ENCODE results near the gene GOLGA8B.
A peak's percentile ranks its signal among the peaks of the same experiment; 100 is the strongest.
"Not testable (repeated sequence)": the region's sequence is repeated elsewhere in the genome, so short reads cannot be mapped to it uniquely, and the experiment has no call there.

Gene GOLGA8B, protein sequence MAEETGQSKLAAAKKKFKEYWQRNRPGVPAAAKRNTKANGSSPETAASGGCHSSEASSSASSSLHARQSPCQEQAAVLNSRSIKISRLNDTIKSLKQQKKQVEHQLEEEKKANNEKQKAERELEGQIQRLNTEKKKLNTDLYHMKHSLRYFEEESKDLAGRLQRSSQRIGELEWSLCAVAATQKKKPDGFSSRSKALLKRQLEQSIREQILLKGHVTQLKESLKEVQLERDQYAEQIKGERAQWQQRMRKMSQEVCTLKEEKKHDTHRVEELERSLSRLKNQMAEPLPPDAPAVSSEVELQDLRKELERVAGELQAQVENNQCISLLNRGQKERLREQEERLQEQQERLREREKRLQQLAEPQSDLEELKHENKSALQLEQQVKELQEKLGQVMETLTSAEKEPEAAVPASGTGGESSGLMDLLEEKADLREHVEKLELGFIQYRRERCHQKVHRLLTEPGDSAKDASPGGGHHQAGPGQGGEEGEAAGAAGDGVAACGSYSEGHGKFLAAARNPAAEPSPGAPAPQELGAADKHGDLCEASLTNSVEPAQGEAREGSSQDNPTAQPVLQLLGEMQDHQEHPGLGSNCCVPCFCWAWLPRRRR

DNA sequence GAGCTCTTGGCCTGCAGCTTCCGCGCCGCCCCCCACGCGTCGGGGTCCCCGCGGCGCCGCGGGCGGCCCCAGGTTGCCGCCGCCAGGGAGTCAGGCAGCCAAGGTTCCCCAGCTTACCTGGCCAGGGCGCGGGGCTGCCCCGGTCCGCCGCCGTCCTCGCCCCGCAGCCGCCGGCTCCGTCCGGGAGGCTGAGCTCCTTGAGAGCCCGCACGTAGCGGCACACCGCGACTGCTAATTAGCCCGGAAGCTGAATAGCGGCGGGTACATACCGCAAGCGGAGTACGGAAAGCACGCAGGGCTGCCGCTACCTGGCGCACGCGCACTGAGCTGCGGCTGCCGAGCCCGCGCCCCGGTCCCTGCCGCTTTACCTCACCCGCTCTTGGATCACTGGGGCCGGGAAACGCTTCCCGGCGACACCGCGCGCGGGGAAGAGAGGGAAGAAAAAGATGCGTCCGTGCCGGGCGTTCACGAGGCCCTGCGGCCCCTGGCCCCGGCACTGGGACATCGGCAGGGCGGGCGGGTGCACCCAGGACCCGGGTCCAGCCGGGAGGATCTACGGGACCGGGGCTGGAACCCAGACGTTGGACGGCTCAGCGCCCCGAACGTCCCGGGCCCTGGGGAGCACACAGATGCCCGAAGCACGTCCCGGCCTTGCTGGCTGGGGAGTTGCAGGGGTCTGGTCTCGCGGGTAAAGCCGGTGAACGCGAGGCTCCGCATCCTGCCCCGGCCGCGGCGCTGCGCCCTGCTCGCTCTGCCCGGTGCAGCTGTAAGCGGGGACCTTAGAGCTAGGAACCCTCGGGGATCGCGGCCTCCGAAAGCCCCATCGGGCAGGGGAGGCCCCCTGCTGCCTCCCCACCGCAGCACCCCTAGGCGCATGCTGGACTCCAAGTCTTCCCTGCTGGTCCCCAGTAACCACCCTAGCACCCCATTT lies at the start of gene GOLGA8B:
GOLGA8B (minus strand) TSS at position 253 of the 931 bp plus-strand sequence. CDS start 47,739 bp downstream, outside the sequence.
- peak; percentile 83 for DNase-seq (ENCODE audit: low spot score)

DNA sequence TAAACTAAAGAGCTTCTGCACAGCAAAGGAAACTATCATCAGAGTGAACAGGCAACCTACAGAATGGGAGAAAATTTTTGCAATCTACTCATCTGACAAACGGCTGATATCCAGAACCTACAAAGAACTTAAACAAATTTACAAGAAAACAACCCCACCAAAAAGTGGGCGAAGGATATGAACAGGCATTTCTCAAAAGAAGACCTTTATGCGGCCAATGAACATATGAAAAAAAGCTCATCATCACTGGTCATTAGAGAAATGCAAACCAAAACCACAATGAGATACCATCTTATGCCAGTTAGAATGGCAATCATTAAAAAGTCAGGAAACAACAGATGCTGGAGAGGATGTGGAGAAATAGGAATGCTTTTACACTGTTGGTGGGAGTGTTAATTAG lies 49.7 kb upstream of the GOLGA8B start:
- not testable (repeated sequence) for DNase-seq (ENCODE audit: low spot score)

DNA sequence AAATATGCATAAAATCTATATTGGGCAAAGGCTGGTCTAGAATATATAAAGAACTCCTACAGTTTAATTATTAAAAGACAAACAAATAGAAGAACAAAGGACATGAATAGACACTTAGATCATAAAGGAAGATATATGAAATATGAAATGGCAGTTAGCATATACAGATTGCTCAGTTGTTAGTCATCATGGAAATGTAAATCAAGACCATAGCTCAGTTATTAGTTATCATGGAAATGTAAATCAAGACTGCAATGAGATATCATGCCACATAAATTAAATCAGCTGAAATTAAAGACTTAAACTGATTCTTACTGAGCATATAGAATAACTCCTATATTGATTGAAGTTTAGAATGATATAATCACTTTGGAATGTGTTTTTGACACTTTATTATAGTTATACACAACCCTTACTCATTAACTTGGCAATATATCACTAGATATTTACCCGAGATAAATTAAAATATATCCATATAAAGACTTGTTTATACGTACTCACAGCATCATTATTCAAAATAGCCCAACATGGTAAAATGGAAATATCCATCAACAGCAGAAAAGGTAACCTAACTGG lies 45.2 kb upstream of the GOLGA8B start:
- no peak for DNase-seq (ENCODE audit: low spot score)

DNA sequence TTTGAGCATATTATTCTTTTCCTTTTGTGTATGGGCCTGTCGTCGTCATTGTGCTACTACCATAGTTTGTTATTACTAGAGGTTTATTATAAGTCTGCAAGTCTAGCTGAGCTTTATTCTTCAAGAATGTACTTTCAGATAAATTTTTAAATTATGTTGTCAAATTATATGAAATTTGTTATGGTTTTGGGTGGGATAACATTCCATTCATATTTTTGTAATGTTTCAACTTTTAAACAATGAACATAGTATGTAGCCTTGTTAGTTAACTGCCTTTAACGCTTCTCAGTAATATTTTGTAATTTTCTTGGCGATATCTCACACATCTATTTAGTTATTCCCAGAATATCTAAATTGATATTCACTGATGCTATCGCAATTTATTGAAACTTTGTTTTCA lies 41.6 kb upstream of the GOLGA8B start:
- DNase-seq (ENCODE audit: low spot score) = no peak

DNA sequence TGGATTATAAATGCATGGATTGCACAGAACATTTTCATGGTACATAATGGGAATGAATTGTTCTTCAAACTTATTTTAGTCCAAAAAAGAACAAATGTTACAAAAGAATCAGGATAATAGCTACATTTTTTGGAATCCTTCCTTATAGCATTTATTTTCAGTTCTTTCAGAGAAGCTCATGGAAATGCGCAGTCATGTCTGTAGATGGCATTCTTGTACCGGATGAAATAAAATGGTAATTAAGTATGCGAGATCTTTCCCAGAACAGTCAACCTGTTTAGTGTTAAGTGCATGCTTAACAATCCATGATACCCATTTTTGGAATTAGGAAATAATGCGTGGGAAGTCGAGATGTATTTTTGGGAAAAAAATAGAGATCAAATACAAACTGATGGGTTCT lies 38.2 kb upstream of the GOLGA8B start:
- DNase-seq (ENCODE audit: low spot score) = no peak

DNA sequence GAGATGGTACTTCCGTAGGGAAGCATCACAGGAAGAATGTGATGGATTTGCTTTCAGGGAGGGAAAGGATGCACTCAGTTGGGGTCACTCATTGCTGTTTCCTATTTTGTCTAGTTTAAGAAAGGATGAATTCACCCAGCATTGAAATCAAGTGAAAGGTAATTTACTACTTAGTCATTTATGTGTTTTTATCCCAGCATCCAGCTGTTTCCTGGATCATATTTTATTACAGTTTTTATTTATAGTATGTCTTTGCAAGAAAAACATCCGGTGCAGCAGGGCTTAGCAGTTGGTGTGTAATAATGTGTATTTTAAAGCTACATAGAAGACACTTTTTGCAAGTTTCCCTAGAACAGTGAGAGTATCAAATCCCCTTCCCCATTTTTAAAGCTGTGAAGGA lies 37.4 kb upstream of the GOLGA8B start:
- no peak for DNase-seq (ENCODE audit: low spot score)

DNA sequence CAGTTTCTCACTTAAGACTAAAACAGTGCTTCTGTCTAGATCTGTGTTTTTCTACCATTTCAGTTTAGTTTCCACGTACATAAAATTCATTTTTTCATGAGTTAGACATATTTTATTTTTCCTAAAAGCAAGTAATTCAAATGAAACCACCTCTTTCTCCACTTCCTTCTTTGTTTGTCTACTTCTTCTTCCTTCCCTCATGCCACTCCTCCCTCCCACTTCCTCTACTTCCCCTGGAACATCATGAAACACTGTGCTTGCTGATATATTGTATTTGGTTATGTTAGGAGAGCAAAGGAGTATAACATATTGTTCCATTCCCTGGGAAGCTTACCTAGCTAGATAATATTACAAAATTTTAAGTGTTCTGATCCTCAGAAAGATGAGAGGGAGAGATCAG lies 36.7 kb upstream of the GOLGA8B start:
- no peak for DNase-seq (ENCODE audit: low spot score)

DNA sequence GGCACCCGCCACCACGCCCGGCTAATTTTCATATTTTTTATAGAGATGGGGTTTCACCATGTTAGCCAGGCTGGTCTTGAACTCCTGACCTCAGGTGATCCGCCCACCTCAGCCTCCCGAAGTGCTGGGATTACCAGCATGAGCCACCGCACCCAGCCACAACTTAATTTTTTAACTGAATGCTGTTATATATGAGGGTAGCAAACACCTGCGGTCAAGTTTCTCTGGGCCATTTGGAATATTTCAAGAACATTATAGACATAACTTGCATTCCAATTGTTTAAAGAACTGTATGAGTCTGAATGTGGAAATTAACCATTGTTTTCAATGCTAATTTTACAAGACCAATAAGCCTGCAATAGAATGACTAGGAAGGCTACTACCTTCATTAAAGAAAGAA lies 35.7 kb upstream of the GOLGA8B start:
- no peak for DNase-seq (ENCODE audit: low spot score)

DNA sequence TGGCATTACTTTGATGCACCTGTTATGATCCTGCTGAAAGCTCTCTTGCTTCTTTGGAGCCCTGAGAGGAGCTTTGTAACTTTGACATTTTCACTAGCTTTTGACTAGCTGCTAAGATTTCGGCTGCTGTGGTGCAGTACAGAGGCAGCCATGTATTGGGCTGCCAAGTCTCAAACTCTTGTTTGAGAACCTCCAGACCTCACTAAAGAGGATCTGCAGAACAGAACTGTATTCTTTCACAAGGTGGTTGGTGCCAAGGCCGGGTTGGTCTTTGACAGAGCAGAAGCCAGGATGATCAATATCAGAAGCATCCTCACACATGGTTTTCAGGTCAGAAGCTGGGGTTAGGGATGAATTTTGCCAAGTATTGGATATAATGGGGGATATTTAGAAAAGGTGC lies 34.6 kb upstream of the GOLGA8B start:
- no peak for DNase-seq (ENCODE audit: low spot score)

DNA sequence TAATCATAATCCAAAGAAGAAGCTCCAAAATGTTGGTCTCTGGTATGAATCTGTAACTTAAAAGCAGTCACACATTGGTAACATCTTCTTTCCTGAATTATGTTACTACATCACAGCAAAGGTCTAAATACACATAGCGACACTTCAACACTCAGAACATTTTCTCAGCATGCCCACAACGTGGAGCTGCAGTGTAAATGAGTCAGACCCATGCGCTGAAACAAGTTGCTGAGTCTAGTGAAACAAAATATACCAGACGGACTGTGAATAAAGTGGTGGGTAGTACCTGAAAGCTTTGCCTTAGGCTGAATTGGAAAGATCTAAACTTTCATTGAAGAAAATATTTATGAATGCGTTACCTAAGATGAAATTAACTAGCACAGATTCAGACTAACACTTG lies 33.2 kb upstream of the GOLGA8B start:
- peak; percentile 0 for DNase-seq (ENCODE audit: low spot score)

DNA sequence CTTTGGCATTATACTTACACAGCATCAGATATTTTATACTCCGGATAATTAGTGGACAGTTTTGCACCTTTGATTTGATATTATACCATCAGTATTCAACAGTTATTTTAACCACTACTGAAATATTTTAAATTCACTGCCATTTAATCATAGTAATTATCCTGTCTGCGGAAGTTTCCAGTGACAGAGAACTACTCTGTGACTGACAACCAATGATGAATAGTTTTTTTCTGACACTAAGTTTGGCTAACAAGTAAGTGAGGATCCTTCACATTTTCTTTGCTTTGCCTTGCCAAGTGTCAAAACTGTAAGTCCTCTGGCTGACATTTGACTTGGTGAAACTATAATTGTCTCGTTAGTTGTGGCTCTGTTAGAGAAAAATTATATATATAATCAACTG lies 30.5 kb upstream of the GOLGA8B start:
- DNase-seq (ENCODE audit: low spot score) = no peak

DNA sequence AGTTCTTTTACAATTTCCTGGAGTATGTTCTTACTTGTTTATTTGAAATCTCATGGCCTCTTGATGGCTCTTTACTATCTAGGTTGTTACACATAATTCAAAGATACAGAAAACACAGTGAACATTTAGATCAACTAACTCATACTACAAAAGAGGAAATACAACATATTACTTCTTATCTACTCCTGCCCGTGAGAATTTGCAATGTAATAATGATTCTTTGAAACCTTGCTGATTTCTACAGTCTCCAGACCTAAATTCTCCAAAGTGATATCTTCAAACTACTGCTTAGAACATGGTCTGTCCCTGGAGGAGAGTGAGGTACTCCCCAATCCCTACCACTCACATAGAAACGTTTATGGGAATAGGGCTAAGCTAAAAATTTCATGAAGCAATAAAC lies 29.9 kb upstream of the GOLGA8B start:
- no peak for DNase-seq (ENCODE audit: low spot score)

DNA sequence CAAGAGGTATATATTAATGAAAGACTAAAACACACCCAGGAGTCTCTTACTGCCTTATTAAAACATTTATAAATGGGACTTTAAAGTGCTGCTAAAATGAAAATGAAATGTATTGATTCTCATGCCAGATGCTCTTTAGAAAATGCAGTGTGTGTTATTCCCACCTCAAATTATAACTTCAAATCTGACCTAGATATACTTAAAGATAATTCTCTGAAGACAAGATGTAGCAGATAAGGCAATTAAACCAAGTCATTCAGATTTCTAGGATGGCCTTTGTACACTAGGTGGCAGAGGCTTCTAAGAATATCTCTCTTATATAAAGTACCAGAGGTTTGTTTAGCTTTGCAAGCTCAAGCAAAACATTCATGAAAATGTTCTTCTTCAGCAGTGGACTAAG lies 26.9 kb upstream of the GOLGA8B start:
- no peak for DNase-seq (ENCODE audit: low spot score)

DNA sequence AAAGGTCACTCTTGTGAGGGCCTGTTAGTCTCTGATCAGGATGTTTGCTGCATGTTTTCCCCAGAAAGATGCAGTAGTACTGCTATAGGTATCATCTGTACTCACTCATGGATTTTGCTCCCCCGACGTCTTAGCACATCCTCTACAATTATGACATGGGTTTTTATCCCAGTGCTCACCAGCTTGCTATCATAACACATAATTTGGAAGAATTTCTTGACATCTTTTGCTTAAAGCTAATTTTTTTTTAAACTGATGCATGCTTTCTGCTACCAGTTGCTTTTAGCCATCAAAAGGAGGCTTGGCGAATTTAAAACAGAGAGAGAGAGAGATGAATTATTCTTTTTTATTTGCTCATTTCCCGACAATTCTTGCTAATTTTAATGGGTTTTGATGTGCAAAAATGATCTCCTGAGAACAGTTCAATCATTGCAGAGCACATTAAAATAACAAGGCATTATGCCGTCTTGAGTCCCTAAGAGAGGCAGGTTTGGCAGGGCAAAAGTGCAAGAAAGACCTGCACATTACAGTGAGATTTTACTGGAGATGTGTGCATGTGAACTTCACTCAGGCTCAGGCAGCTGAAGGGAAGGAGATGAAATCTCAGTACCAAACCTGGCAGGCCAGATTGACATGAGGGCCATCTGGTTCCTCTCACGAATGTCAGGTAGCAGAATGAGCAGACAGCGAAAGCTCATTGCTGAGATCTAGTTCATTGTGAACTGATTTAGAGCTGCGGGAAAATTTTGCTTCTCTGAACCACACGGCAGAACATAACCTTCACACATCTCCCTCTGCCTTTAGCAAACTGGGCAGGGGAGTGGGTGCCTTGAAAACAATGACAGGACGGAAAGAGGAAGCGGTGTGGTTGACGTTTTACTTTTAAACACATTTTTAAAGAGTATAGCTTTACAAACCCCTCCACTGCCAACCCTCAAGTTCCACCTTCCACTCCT lies 25.9 kb upstream of the GOLGA8B start:
- no peak for DNase-seq (ENCODE audit: low spot score)

DNA sequence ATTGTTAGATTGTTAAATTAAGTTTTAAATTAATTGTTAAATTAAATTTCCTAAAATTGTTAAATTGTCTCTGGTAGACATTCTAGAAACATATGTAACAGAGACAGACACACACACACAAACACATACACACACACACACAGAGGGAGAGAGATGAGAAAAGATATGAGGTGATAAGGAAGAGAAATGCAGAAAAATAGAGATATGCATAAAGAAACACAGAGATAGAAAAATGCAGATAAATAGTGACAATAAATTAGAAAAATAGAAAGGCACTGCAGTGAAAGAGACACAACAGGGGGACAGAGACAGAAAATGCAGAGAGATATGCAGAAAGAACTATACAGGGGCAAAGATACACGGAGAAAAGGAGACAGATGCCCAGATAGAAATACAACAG lies 25.1 kb upstream of the GOLGA8B start:
- DNase-seq (ENCODE audit: low spot score) = no peak

DNA sequence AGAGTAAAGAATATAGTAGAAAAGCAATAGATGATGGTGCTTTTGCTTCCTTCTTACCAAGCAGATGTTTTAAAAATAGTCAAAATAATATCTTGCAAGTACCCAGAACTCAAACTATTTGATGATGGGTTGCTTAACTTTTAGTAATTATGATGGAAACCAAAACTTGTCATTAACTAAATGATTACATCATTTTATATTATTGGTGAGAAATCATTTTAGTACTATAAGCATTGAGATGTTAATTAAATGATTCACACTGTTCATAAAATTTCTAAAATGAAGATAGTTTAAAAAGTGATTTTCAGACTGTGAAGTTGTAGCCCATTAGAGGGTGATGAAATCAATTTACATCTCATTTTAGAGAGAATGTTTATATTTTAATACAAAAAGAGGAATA lies 24.4 kb upstream of the GOLGA8B start:
- DNase-seq (ENCODE audit: low spot score) = no peak

DNA sequence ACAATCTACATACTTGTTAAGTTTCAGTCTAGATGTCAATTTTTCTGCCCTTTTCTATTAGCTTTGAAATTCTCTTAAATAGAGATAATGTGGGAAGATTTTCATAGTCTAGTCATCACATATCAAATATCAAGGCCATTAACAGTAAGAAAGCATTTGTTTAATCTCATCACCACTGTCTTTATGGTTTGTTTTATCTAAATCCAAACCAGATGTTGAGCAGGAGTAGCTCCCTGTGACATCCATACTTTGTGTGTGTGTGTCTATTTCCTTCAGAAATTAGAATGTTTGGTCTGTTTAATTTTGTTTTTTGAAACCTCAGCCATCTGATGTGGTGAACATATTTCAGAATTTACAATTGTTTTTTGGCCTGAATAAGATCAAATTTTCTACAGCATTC lies 23.1 kb upstream of the GOLGA8B start:
- DNase-seq (ENCODE audit: low spot score) = no peak

DNA sequence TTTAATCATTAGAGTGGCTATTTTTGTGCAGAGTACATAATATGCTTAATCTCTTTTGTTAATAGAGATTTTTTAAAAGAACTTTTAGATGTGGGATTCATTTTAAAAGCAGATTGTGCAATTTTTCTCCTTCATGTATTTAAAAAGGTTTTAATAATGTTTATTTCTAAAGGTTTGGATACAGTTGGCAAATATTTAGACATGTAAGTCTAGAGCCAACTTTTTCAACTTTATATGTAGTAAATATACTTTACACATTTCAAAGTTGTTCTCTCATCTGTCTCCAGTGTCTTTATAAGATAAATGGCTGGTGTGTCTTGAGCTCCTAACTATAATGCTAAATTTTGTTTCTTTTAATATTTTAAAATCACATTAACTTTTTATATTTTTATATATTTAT lies 22.7 kb upstream of the GOLGA8B start:
- DNase-seq (ENCODE audit: low spot score) = no peak

DNA sequence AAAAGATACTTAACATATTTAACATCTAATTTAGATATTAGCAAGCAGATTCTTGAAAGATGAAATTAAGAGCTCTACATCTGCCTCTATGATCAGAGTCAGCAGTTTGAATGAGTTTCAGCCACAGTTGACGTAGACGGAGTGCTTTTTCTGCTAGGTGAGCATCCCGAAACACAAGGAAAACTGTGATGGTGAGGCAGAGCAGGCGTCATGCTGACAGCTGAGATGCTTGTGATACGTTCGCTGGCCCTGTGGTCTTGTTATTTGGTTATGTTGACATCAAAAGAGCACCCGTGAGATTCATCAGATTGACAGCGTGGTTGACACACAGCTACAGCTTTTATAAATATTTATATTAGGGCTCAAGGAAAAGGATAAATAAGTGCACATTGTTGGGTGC lies 19.6 kb upstream of the GOLGA8B start:
- DNase-seq (ENCODE audit: low spot score) = no peak

DNA sequence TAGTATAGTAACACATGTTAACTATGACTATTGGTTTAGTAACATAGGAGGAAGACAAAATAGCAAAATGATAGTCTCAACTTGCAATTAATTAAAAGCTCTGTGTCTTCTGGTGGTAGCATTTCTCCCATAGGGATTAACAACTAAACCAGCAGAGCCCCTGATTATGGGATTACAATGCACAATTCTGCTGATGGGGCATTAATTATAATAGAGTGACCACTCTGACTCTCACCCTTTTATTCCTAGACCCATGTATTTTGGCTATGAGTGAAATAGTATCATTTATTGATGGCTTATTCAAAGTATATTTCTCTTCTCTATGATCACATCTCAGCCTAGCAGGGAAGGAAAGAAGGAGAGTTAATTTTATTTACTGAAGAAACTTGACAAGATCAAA lies 17.5 kb upstream of the GOLGA8B start:
- DNase-seq (ENCODE audit: low spot score) = no peak
